ENCODE data around the gene GFI1B.

GFI1B gene

GRCh38 chr9:133030317-133031129, 52.0 kb downstream of the GFI1B start, which contains the start of gene GTF3C5:
TSS of gene GTF3C5 (plus strand) at chr9:133030997. CDS start at chr9:133031012, 15 bp downstream.
- ChIA-PET CTCF (interaction anchor here (1.3 to 2.5 kb wide), 4 partner anchors 8 to 117 kb away, joined by 6 to 12 read pairs (median 10); no protein-coding TSS in a partner anchor), POLR2A (ENCODE audit: low non-redundant PET) (interaction anchor here (0.6 to 1.4 kb wide), 8 partner anchors 28 to 646 kb away, joined by 3 to 5 read pairs (median 3); partner anchors contain the start of gene CACFD1)
- no peak for TF ChIP-seq CTCF (conservative IDR thresholded peaks at IDR 0.05; ENCODE audit: low read depth)
- peak within 1 kb of the TSS; percentile 87 for H3K27ac ChIP-seq
- peak; percentile 100 for DNase-seq (ENCODE audit: low spot score)

GRCh38 chr9:133031130-133031422, 52.6 kb downstream of the GFI1B start:
- POLR2A ChIA-PET (ENCODE audit: low non-redundant PET), result no interaction called here
- DNase-seq (ENCODE audit: low spot score), result no peak
- no peak for TF ChIP-seq CTCF (conservative IDR thresholded peaks at IDR 0.05; ENCODE audit: low read depth)
- H3K27ac ChIP-seq, result peak overlapping the region; percentile 87
- CTCF ChIA-PET, result interaction anchor here (1.3 to 2.5 kb wide), 4 partner anchors 9 to 116 kb away, joined by 6 to 12 read pairs (median 10); no protein-coding TSS in a partner anchor

- POLR2A ChIA-PET (ENCODE audit: low non-redundant PET), result no interaction called here
- peak overlapping the region; percentile 87 for H3K27ac ChIP-seq
- DNase-seq (ENCODE audit: low spot score), result no peak
- TF ChIP-seq CTCF (conservative IDR thresholded peaks at IDR 0.05; ENCODE audit: low read depth), result no peak
- CTCF ChIA-PET, result interaction anchor here (1.3 to 2.5 kb wide), 4 partner anchors 9 to 116 kb away, joined by 6 to 12 read pairs (median 10); no protein-coding TSS in a partner anchor
Measured at GRCh38 chr9:133031496-133031911, 53.0 kb downstream of the GFI1B start.

GRCh38 chr9:133032171-133032570, 53.7 kb downstream of the GFI1B start:
- ChIA-PET POLR2A (ENCODE audit: low non-redundant PET) (no interaction called here), CTCF (interaction anchor here (1.0 to 2.5 kb wide), 3 partner anchors 10 to 112 kb away, joined by 3 to 12 read pairs (median 11); no protein-coding TSS in a partner anchor)
- no peak overlapping the region for H3K27ac ChIP-seq
- no peak for TF ChIP-seq CTCF (conservative IDR thresholded peaks at IDR 0.05; ENCODE audit: low read depth)
- DNase-seq (ENCODE audit: low spot score), result no peak

- DNase-seq (ENCODE audit: low spot score), result no peak
- no peak overlapping the region for H3K27ac ChIP-seq
- TF ChIP-seq CTCF (conservative IDR thresholded peaks at IDR 0.05; ENCODE audit: low read depth), result no peak
- POLR2A ChIA-PET (ENCODE audit: low non-redundant PET), result no interaction called here
- CTCF ChIA-PET, result interaction anchor here (0.6 to 0.9 kb wide), 3 partner anchors 13 to 125 kb away, joined by 3 to 4 read pairs (median 3); no protein-coding TSS in a partner anchor
Measured at GRCh38 chr9:133035669-133036068, 57.2 kb downstream of the GFI1B start.

GRCh38 chr9:133037775-133038515, 59.5 kb downstream of the GFI1B start:
- no peak for TF ChIP-seq CTCF (conservative IDR thresholded peaks at IDR 0.05; ENCODE audit: low read depth)
- ChIA-PET CTCF (interaction anchor here (0.7 kb wide), 2 partner anchors 11 to 61 kb away, joined by 4 read pairs; no protein-coding TSS in a partner anchor), POLR2A (ENCODE audit: low non-redundant PET) (interaction anchor here (0.7 kb wide), 1 partner anchor 23 kb away, joined by 9 read pairs; no protein-coding TSS in a partner anchor)
- no peak for DNase-seq (ENCODE audit: low spot score)
- no peak overlapping the region for H3K27ac ChIP-seq

All from RWPE1 (cell line).